Measurements from ENCODE around the gene LGR6. TPM values are rescaled to one million over a fixed set of nuclear protein-coding genes. Genes with fewer than 3 reads are reported as not detected.
"Not testable (repeated sequence)": the region's sequence is repeated elsewhere in the genome, so short reads cannot be mapped to it uniquely, and the experiment has no call there.

LGR6 gene
- total RNA-seq, 1 experiment from 2014 or later: 0.08 TPM

DNA sequence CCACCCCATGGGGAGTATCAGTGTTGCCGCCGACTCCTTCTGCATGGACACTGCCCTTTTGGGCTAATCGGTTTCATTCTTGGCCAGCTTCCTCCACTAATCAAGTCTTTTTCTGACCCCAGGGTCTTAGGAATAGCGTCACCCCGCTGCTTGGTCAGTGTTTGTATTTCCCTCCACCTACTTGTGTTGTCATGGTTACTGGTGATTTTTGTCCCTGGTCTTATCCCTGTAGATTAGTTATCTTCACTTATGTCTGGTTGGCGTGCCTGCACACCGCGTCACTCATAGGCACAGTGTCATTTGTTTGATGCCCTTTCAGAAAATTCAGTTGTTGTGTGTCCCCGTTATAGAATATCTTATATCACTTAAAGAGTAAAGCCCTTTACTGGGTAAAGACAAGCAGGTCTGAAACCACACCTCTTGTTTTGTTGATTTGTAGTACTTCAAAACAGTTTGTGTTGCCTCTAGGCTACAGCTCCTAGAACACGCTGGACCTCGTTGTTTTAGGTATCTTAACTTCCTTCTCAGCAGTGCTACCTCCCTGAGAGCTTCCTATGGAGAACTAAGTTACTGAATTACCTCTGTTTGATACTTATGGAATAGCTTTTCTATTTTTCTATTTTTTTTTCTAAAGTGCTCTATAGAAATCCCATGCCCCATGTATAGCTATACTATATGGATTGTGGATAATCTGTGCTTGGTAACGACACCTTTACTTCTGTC, 155.8 kb downstream of the LGR6 start:
- no peak for ATAC-seq
- in situ Hi-C loops (cut with HindIII; ENCODE audit: low pct_unique_long_range_greater_than_20kb, low sequenced_read_pairs): no loop called here
- Histone ChIP-seq H3K27ac (ENCODE audit: low read length) (peak overlapping the region; percentile 80), H3K4me3 (ENCODE audit: low read depth in 2 of 2, low read length in 2 of 2) (peak overlapping the region; percentile 83 to 92), H3K27me3 (ENCODE audit: control insufficient read depth, insufficient read depth, low read length) (no peaks in the 10 kb centered on the region), H3K4me1 (ENCODE audit: control insufficient read depth, insufficient read depth, low read length) (peaks cover 9% of the 10 kb centered on the region; the same call in 1 of the 2 replicates), H3K36me3 (ENCODE audit: control insufficient read depth, insufficient read depth, low read length) (no peaks in the 10 kb centered on the region), H3K9me3 (ENCODE audit: control insufficient read depth, insufficient read depth, low read depth, low read length) (no peaks in the 10 kb centered on the region)
- TF ChIP-seq REST (IDR thresholded peaks at IDR 0.05; ENCODE audit: insufficient read depth in 1 of 2, low read depth in 2 of 2, low read length in 1 of 2) (no peak), CTCF (IDR thresholded peaks at IDR 0.05) (no peak), TCF7L2 (IDR thresholded peaks at IDR 0.05; ENCODE audit: low read depth, low read length) (no peak), POLR2AphosphoS5 (IDR thresholded peaks at IDR 0.05; ENCODE audit: low read depth, low read length) (no peak), SIN3A (IDR thresholded peaks at IDR 0.05; ENCODE audit: borderline replicate concordance, insufficient read depth, low read depth, low read length) (no peak)
- ChIA-PET POLR2A (interaction anchor here (0.6 kb wide), 1 partner anchor 134 kb away, joined by 14 read pairs; no protein-coding TSS in a partner anchor), CTCF (no interaction called here)
- intact Hi-C loops (cut with micrococcal nuclease; ENCODE audit: unreplicated experiment): no loop called here
- no peak for DNase-seq (ENCODE audit: low read depth, low spot score)
- no TSS peak for BruUV-seq (replicated peaks)

- ATAC-seq: no peak
- no peak for TF ChIP-seq POLR2AphosphoS5 (IDR thresholded peaks at IDR 0.05; ENCODE audit: low read depth, low read length)
- no peak for TF ChIP-seq REST (IDR thresholded peaks at IDR 0.05; ENCODE audit: insufficient read depth in 1 of 2, low read depth in 2 of 2, low read length in 1 of 2)
- TF ChIP-seq SIN3A (IDR thresholded peaks at IDR 0.05; ENCODE audit: borderline replicate concordance, insufficient read depth, low read depth, low read length): no peak
- no peak for TF ChIP-seq CTCF (IDR thresholded peaks at IDR 0.05)
- TF ChIP-seq TCF7L2 (IDR thresholded peaks at IDR 0.05; ENCODE audit: low read depth, low read length): no peak
These were observed 158.1 kb downstream of the LGR6 start for GRCh38 chr1:202351725-202352124.

GRCh38 chr1:202352583-202353197, 159.1 kb downstream of the LGR6 start:
- H3K9me3 ChIP-seq (ENCODE audit: control insufficient read depth, insufficient read depth, low read depth, low read length); H3K27me3 ChIP-seq (ENCODE audit: control insufficient read depth, insufficient read depth, low read length); H3K36me3 ChIP-seq (ENCODE audit: control insufficient read depth, insufficient read depth, low read length); DNase-seq (ENCODE audit: low read depth, low spot score); BruUV-seq (replicated peaks); ATAC-seq; H3K27ac ChIP-seq (ENCODE audit: low read length); in situ Hi-C loops (cut with HindIII; ENCODE audit: low pct_unique_long_range_greater_than_20kb, low sequenced_read_pairs); H3K4me1 ChIP-seq (ENCODE audit: control insufficient read depth, insufficient read depth, low read length); H3K4me3 ChIP-seq (ENCODE audit: low read depth in 2 of 2, low read length in 2 of 2); intact Hi-C loops (cut with micrococcal nuclease; ENCODE audit: unreplicated experiment): not testable (repeated sequence)
- ChIA-PET POLR2A (interaction anchor here (0.7 kb wide), 1 partner anchor 668 kb away, joined by 3 read pairs; no protein-coding TSS in a partner anchor), CTCF (interaction anchor here (0.7 kb wide), 1 partner anchor 52 kb away, joined by 11 read pairs; no protein-coding TSS in a partner anchor)

More at GRCh38 chr1:202351725-202352124, 158.1 kb downstream of the LGR6 start:
- H3K27ac ChIP-seq (ENCODE audit: low read length): no peak overlapping the region
- H3K4me3 ChIP-seq (ENCODE audit: low read depth in 2 of 2, low read length in 2 of 2): no peak overlapping the region
- no peaks in the 10 kb centered on the region for H3K9me3 ChIP-seq (ENCODE audit: control insufficient read depth, insufficient read depth, low read depth, low read length)
- in situ Hi-C loops (cut with HindIII; ENCODE audit: low pct_unique_long_range_greater_than_20kb, low sequenced_read_pairs): no loop called here
- BruUV-seq (replicated peaks): no TSS peak
- ChIA-PET POLR2A (interaction anchor here (0.5 kb wide), 1 partner anchor 49 kb away, joined by 7 read pairs; no protein-coding TSS in a partner anchor), CTCF (interaction anchor here (0.6 to 0.7 kb wide), 2 partner anchors 39 to 348 kb away, joined by 3 to 15 read pairs; no protein-coding TSS in a partner anchor)
- H3K36me3 ChIP-seq (ENCODE audit: control insufficient read depth, insufficient read depth, low read length): no peaks in the 10 kb centered on the region
- intact Hi-C loops (cut with micrococcal nuclease; ENCODE audit: unreplicated experiment): no loop called here
- no peaks in the 10 kb centered on the region for H3K27me3 ChIP-seq (ENCODE audit: control insufficient read depth, insufficient read depth, low read length)
- no peak for DNase-seq (ENCODE audit: low read depth, low spot score)
- H3K4me1 ChIP-seq (ENCODE audit: control insufficient read depth, insufficient read depth, low read length): peaks cover 9% of the 10 kb centered on the region; the same call in 1 of the 2 replicates

Data from Panc1 (cell line).